Measurements from ENCODE around the gene PGS1.

- TF ChIP-seq POLR2AphosphoS5 (IDR thresholded peaks at IDR 0.05; ENCODE audit: borderline replicate concordance, low read depth, low read length): no peak
- no peak for TF ChIP-seq EZH2 (IDR thresholded peaks at IDR 0.05)
- TF ChIP-seq FOXP2 (optimal IDR thresholded peaks at IDR 0.05; ENCODE audit: control extremely low read depth, extremely low read length, insufficient read depth): no peak
Measured at GRCh38 chr17:78406920-78407319, 28.5 kb downstream of the PGS1 start.
